NOMO-1 treated with dmso at 0.1 percent for 144 hours (cell line): ENCODE measurements around the gene CRTC1.
A peak's percentile ranks its signal among the peaks of the same experiment; 100 is the strongest.
"Not testable (repeated sequence)": the region's sequence is repeated elsewhere in the genome, so short reads cannot be mapped to it uniquely, and the experiment has no call there.

Source experiments
- DNase-seq: peaks from one replicate; lab custom pipeline; 2025; ENCODE audit not compliant: unreplicated experiment; lab: John Stamatoyannopoulos, UW

The CRTC1 gene

DNA sequence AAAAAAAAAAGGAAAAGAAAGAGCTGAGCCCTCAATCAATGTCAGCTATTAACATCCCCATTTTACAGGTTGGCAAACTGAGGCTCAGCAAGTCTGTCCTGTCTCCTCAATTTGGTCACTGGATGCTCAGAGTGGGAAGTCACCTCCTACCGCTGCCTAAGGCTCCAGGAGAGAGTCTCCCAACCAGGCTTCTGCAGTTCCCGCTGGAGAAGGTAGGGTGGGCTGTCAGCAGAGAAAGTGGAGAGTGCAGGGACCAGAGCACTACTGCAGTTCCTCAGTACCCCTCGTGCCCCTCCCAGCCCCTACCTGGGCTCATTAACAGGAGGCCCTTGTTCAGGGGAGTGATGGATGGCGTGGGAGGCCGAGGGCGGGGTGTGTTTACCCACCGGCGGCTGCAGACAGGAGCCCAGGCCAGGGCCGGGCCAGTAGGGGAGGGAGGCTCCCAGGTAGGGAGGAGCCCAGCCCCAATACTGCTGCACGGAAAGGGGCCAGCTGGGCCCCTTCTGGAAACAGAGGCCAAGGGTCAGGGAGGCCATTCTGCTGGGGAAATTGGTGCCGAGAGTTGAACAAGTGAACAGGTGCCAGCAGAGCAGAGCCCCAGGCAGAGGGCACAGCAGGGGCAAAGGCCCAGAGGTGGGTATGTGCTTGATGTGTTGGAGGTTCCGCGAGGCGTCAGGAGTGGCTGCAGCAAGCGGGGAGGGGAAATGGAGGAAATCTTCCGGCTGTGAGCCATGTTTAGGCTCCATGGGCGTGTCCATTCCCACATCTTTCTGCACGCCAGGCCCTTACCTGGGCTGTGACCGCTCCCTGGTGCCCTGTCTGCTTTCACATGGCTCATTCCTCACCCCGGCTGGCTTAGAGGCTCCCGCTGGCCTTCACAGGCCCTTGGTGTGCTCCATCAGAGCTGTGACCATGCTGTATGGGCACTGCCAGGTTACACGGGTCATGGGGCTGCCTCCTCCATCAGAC, 115.2 kb downstream of the CRTC1 start:
- no peak for DNase-seq

DNA sequence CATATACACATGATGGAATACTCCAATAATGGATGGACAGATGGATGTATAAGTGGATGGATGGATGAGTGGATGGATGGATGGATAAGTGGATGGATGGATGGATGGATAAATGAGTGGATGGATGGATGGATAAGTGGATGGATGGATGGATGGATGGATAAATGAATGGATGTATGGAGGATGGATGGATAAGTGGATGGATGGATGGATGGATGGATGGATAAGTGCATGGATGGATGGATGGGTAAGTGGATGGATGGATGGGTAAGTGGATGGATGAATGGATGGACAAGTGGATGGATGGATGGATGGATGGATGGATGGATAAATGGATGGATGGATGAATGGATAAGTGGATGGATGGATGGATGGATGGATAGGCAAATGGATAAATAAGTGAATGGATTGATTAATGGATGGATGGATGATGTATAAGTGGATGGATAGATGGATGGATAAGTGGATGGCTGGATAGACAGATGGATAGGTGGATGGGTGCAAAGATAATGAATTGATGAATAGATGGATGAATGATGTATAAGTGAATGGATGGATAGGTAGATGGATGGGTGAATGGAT, 116.0 kb downstream of the CRTC1 start:
- no peak for DNase-seq

DNA sequence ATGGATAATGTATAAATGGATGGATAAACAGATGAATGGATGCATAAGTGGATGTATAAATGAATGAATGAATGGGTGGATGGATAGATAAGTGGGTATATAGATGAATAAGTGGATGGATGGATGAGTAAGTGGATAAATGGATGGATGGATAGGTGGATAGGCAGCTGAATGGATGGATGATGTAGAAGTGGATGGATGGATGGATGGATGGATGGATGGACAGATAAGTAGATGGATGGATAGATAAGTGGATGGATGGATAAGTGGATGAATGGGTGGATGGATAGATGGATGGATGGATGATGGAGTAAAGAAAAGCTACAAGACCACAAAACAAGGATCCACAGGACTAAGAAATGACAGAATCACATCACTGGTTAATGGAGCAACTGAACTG, 116.6 kb downstream of the CRTC1 start:
- no peak for DNase-seq

DNA sequence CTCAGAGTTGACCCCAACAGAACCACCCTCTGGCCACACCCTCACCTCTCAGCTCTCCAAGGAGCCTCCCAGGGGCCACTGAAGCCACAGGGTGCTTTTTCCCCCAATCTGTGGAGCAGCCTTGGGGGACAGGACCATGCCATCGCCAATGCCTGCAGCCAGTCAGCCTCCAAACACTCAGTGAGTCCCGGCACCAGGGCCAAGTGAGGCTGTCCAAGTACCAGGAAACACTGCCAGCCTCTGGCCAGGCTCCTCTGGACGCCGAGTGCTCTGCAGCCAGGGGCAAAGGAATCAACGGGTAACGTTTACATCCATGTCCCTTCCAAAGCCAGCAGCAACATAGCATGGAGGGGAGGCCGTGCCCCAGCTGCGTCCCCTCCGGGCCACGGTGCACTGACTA, 117.2 kb downstream of the CRTC1 start:
- no peak for DNase-seq

DNA sequence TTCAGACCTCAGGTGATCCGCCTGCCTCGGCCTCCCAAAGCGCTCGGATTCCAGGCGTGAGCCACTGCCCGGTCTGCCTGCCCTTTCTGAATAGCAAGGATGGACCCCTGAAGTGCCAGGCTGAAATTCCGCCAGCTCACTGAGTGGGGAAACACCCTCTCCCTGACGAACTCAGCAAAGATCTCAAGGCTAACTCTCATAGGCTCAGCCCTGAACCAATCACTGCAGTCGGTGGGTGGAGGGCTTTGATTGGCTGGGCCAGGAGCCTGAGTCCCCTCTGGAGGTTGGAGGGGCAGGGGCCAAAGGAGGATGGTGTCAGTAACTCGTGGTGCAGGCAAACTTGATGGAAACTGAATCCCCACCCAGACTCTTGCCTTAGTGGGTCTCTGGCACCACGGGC, 118.9 kb downstream of the CRTC1 start:
- no peak for DNase-seq

DNA sequence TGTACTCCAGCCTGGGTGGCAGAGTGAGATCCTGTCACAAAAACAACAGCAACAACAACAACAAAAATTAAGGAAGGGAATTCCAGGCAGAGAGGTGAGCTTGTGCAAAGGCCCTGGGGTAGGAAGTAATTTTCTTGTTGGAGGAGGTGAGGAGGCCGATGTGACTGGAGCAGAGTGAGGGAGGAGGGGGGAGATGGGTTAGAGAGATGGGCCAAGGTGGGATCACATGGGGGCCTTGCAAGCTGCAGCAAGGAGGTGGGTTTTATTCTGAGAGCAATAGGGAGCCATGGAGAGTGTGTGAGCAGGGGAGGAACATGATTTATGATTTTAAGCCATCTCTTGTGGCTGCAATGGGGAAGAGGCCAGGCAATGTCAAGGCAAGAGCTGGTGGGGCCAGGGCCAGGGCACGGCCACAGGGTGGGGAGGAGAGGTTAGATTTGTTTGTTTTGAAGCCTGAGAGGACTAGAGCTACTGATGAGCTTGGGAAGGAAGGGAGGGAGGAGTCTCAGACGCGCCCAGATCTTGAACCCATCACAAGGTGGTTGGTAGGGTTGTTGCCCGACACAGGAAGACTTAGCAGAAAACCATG, 120.2 kb downstream of the CRTC1 start:
- no peak for DNase-seq

DNA sequence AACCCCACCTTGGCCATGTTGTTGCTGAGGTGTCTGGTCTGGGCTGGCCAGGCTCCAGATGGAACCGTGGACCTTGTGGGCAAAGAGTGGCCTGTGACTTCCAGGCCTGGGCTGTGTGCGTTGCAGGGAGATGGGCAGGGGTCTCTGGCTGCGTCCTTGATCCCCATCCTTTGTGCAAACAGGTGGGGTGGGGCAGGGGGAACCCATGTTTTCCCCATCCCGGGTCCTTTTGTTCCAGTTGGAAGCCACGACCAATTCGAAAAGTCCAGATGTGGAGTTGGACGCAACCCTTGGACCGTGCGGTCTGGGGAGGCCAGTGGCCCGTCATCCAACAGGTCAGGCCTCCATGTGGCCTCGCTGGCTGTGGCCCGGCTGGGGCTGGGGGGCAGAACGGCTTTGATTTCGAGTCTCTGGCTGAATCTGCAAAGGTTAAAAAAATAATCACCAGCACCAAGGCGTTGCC, 120.7 kb downstream of the CRTC1 start:
- DNase-seq = no peak

DNA sequence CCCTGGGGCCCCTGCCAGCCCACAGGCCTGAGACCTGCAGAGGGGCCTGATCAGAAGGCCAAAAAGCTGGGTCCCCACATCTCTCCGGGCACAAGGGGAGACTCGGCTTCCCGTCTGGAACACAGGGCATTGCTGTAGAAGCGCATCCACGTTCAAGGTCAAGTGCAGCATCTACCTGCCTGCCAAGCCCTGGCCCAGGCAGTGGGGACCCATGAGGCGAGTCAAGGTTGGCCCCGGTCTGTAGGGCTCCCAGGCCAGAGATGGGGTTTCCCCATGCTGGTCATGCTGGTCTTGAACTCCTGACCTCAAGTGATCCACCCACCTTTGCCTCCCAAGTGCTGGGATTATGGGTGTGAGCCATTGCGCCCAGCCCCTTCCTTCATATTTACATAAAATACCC, 121.2 kb downstream of the CRTC1 start:
- no peak for DNase-seq

DNA sequence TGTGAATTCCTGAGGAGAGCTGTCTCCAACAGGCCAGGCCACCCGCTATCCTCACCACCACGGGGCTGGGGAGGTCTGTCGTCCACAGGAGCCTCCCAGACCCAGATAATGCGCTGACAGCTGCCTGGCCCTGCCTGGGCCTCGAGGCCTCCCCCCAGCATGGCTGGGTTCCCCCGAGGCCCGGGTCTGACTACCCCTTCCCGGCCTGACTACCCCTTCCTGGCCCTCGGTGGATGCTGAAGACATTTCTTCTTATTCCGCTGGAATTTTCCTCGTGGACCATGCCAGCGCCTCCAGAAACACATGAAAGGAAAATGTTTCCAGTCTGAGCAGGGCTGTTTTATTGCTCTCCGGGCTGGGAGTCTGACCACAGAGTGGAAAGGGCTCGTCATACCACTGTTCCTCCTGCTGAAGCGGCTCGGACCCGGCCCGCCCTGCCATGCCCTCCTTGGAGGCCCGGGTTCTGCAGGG, 124.4 kb downstream of the CRTC1 start:
- no peak for DNase-seq

DNA sequence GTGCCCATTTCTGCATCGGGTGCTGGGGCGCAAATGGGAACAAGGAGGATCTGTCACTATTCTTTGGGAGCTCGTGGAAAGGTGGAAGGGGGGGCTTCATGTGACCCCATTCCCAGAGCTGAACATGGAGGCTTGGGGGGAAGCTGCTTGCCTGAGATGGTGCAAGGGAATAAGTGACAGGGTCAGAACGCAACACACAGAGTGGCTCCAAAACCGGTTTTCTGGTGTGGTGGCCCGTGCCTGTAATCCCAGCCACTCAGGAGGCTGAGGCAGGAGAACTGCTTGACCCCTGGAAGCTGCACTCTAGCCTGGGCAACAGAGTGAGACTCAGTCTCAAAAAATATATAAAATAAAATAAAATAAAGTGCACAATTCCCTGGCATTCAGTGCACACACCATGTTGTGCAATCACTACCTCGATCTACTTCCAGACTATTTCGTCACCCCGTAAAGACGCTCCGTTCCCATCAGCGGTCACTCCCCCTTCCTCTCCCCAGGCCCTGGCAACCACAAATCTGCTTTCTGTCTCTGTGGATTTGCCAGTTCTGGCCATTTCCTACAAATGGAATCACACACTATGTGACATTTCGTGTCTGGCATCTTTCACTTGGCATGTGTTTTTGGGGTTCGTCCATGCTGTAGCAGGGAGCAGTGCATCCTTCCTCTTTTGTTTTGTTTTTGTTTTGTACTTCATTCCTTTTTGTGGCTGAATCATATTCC, 125.8 kb downstream of the CRTC1 start:
- DNase-seq = peak; percentile 47

DNA sequence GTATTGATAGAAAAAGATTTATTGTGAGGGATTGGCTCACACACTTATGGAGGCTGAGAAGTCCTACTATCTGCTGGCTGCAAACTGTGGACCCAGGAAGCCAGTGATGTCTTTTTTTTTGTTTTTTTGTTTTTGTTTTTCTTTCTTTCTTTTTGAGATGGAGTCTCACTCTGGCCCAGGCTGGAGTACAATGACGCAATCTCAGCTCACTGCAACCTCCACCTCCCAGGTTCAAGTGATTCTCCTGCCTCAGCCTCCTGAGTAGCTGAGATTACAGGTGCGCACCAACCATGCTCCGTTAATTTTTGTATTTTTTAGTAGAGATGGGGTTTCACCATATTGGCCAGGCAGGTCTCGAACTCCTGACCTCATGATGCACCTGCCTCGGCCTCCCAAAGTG, 128.2 kb downstream of the CRTC1 start:
- DNase-seq = not testable (repeated sequence)

DNA sequence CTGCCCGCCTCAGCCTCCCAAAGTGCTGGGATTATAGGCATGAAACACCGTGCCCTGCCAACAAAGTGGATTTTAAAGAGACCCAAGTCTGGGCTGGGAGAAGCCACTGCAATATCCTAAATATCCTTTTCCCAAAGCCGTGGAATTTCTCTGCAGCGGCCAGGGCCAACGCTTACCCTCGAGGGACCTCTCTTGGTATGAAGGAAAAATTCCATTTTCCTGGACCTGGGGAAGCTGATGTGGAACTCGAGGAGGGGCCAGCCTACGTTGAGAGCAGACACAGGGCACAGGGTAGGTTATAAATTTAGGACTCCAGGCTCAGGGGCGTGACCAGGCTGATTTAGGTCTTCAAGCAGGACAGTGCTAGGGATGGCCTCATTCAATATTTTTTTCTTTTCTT, 130.6 kb downstream of the CRTC1 start:
- DNase-seq = no peak

DNA sequence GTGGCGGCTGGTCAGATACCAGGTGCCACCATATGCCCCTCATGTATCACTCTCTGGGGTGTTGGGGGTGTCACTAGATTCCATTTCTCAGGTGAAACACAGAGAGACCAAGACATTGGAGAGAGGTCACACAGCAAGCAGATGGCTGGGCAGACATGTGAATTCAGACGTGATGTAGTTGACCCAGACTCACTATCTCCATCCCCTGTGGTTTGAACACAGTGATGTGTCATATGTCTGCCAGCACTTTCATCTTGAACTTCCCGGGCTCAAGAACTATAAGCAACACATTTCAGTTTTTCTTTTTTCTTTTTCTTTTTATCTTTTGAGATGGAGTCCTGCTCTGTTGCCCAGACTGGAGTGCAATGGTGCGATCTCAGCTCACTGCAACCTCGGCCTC, 132.2 kb downstream of the CRTC1 start:
- DNase-seq = no peak

DNA sequence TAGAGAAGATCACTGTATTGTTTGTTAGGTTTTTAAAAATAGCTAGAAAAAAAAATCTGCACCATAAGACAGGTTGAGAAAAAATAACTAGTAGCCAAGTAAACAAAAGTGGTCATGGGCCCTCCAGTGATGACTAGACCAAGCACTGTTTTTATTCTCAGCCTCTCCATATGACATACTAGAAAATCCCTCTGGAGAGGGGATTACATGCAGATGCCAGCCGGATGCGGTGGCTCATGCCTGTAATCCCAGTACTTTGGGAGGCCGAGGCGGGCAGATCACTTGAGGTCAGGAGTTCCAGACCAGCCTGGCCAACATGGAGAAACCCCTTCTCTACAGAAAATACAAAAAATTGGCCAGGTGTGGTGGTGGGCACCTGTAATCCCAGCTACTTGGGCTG, 133.2 kb downstream of the CRTC1 start:
- not testable (repeated sequence) for DNase-seq

DNA sequence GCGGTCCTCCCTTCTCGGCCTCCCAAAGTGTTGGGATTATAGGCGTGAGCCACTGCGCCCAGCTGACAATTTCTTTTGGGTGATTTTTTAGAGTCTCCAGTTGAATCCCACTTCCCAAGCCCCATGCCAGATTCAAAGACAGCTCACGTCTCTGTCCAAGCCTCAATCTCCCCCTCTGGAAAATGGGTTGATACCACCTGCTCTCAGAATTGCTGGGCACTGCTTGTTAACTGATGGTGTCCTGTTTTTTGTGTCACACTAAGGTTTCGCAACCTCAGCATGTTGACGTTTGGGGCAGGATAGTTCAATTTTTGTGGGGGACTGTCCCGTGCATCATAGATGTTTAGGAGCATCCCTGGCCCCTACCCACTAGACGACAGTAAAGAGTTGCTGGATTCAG, 134.1 kb downstream of the CRTC1 start:
- DNase-seq = no peak

DNA sequence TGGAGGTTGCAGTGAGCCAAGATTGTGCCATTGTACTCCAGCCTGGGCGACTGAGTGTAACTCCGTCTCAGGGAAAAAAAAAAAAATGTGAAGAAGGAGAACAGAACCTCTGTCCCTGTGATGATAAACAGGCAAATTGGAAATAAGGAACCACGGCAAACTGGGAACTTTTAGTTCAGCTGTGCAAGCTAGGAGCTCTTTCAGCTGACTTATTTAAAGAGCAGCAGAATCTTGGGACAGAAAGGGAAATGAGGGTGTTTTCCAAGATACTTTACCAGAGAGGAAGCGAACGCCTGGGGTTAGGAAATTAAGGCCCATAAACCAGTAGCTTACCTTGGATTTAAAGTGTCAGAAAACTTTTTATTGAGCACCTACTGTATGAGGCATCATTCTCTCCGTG, 145.3 kb downstream of the CRTC1 start:
- no peak for DNase-seq

DNA sequence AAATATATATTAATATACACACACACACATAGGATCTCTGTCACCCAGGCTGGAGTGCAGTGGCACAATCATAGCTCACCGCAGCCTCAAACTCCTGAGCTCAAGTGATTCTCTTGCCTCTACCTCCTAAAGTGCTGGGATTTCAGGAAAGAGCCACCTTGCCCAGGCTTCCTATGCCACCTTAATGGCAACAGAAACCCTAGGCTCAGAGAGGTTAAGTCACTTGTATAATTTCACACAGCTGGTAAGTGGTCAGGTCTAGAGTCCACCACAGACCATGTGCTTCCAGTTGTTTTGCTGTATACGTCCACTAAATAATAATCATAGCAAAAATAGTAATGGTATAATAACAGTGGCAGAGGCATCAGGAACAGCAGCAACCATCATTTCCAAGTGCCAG, 147.0 kb downstream of the CRTC1 start:
- no peak for DNase-seq

DNA sequence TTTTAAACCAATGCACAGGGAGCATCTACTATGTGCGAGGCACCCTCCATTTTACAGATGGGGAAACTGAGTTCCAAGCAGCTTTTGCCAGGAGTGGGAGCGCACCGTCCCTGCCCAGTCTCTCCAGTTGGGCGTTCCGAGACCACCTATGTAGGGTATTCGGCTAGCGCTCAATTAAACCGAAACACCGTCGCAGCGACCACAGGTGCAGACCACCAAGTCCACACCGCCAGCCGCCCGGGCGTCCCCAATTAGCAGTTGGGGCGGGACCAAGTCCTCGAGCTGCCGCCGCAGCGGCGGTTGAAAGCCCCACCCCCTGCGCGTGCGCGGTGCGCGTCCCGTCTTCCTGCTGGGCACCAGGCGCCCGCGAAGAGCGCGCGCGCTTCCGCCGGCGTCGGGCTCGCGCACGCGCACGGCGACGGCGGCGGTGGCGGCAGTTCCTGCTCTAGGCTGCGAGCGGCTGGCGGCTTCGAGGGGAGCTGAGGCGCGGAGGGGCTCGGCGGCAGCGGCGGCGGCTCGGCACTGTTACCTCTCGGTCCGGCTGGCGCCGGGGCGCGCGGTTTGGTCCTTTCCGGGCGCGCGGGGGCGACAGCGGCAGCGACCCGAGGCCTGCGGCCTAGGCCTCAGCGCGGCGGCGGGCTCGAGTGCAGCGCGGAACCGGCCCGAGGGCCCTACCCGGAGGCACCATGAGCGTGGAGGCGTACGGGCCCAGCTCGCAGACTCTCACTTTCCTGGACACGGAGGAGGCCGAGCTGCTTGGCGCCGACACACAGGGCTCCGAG, 148.2 kb downstream of the CRTC1 start, which contains the start of gene UPF1:
UPF1 (plus strand) TSS at position 436 of the 782 bp plus-strand sequence; CDS start at position 687, 251 bp downstream.
- DNase-seq = peak; percentile 91
